Mononuclear cell (primary cell): ENCODE measurements around the gene HEPACAM. TPM values are rescaled to one million over a fixed set of nuclear protein-coding genes. Genes with fewer than 3 reads are reported as not detected.

Experiments
- H3K27me3 ChIP-seq: 2 replicates; pipeline ENCODE4 v1.6.0; 2011; ENCODE audit warnings: low read length, control low read depth; ENCODE audit not compliant: insufficient read depth
- H3K4me1 ChIP-seq: 2 replicates; pipeline ENCODE4 v1.5.1; 2011; ENCODE audit warnings: mild to moderate bottlenecking, low read length, control low read depth; ENCODE audit not compliant: insufficient read depth
- H3K4me3 ChIP-seq: 2 replicates; pipeline ENCODE4 v1.5.1; 2011; ENCODE audit warnings: mild to moderate bottlenecking, low read length, moderate library complexity
- H3K9me3 ChIP-seq: 2 replicates; pipeline ENCODE4 v1.5.1; 2011; ENCODE audit warnings: low read depth, mild to moderate bottlenecking, control low read depth, low read length
- total RNA-seq: library from RNA; depleted of rRNA; stranded (reverse); fragments of >200 nt; gene quantifications from one replicate; pipeline ENCODE4 v1.2.3, GENCODE V29; 2012

The HEPACAM gene
- total RNA-seq, 1 donor = 0.10 TPM

- Histone ChIP-seq H3K27me3 (no peaks in the 10 kb centered on the region), H3K9me3 (no peaks in the 10 kb centered on the region), H3K4me1 (no peaks in the 10 kb centered on the region), H3K4me3 (no peak overlapping the region)
Measured at GRCh38 chr11:124930799-124931198, 5.0 kb downstream of the HEPACAM start.

- Histone ChIP-seq H3K27me3 (no peaks in the 10 kb centered on the region), H3K4me3 (no peak overlapping the region), H3K9me3 (no peaks in the 10 kb centered on the region), H3K4me1 (no peaks in the 10 kb centered on the region)
Measured at GRCh38 chr11:124928942-124929665, 6.7 kb downstream of the HEPACAM start.

GRCh38 chr11:124923296-124923695 is 12.6 kb downstream of the HEPACAM start:
- no peaks in the 10 kb centered on the region for H3K9me3 ChIP-seq
- H3K4me1 ChIP-seq = peaks cover 9% of the 10 kb centered on the region
- H3K4me3 ChIP-seq = no peak overlapping the region
- peaks cover 4% of the 10 kb centered on the region for H3K27me3 ChIP-seq

- H3K9me3 ChIP-seq = no peaks in the 10 kb centered on the region
- H3K27me3 ChIP-seq = peaks cover 4% of the 10 kb centered on the region
- H3K4me3 ChIP-seq = no peak overlapping the region
- H3K4me1 ChIP-seq = peaks cover 9% of the 10 kb centered on the region
Measured at GRCh38 chr11:124922831-124923230, 13.0 kb downstream of the HEPACAM start.

GRCh38 chr11:124920870-124921609 is 14.8 kb downstream of the HEPACAM start:
- peaks cover 4% of the 10 kb centered on the region for H3K27me3 ChIP-seq
- H3K9me3 ChIP-seq = no peaks in the 10 kb centered on the region
- peaks cover 9% of the 10 kb centered on the region for H3K4me1 ChIP-seq
- H3K4me3 ChIP-seq = peak overlapping the region; percentile 30

GRCh38 chr11:124920356-124920755 is 15.5 kb downstream of the HEPACAM start:
- Histone ChIP-seq H3K27me3 (peaks cover 4% of the 10 kb centered on the region), H3K4me3 (no peak overlapping the region), H3K4me1 (peaks cover 9% of the 10 kb centered on the region), H3K9me3 (no peaks in the 10 kb centered on the region)

- Histone ChIP-seq H3K4me3 (no peak overlapping the region), H3K27me3 (peaks cover 4% of the 10 kb centered on the region), H3K9me3 (no peaks in the 10 kb centered on the region), H3K4me1 (peaks cover 9% of the 10 kb centered on the region)
Measured at GRCh38 chr11:124919898-124920297, 15.9 kb downstream of the HEPACAM start.

- no peak within 1 kb of the TSS for H3K4me3 ChIP-seq
- H3K9me3 ChIP-seq = no peaks in the 10 kb centered on the region
- H3K27me3 ChIP-seq = peaks cover 4% of the 10 kb centered on the region
- peaks cover 9% of the 10 kb centered on the region for H3K4me1 ChIP-seq
Measured at GRCh38 chr11:124918950-124919349, 16.9 kb downstream of the HEPACAM start, which contains the start of gene HEPN1. Gene HEPN1 (plus strand): TSS chr11:124919250.

- H3K4me1 ChIP-seq = peaks cover 9% of the 10 kb centered on the region
Measured at GRCh38 chr11:124917115-124917637, 18.7 kb downstream of the HEPACAM start.

GRCh38 chr11:124916370-124916710 is 19.5 kb downstream of the HEPACAM start:
- Histone ChIP-seq H3K4me1 (peaks cover 7% of the 10 kb centered on the region), H3K9me3 (no peaks in the 10 kb centered on the region), H3K4me3 (no peak overlapping the region), H3K27me3 (peaks cover under 1% of the 10 kb centered on the region)

More at GRCh38 chr11:124917115-124917637, 18.7 kb downstream of the HEPACAM start:
- no peaks in the 10 kb centered on the region for H3K9me3 ChIP-seq
- no peak overlapping the region for H3K4me3 ChIP-seq
- H3K27me3 ChIP-seq = peaks cover 4% of the 10 kb centered on the region

GRCh38 chr11:124915541-124916369 is 20.1 kb downstream of the HEPACAM start:
- H3K4me1 ChIP-seq = peaks cover under 1% of the 10 kb centered on the region
- H3K9me3 ChIP-seq = no peaks in the 10 kb centered on the region
- no peak overlapping the region for H3K4me3 ChIP-seq
- H3K27me3 ChIP-seq = no peaks in the 10 kb centered on the region

- no peaks in the 10 kb centered on the region for H3K4me1 ChIP-seq
- H3K4me3 ChIP-seq = no peak overlapping the region
- no peaks in the 10 kb centered on the region for H3K9me3 ChIP-seq
- H3K27me3 ChIP-seq = peaks cover 12% of the 10 kb centered on the region
Measured at GRCh38 chr11:124902616-124903015, 33.2 kb downstream of the HEPACAM start.

GRCh38 chr11:124900464-124900863 is 35.4 kb downstream of the HEPACAM start:
- Histone ChIP-seq H3K4me1 (no peaks in the 10 kb centered on the region), H3K9me3 (no peaks in the 10 kb centered on the region), H3K4me3 (no peak overlapping the region), H3K27me3 (peaks cover 12% of the 10 kb centered on the region)

- Histone ChIP-seq H3K4me1 (no peaks in the 10 kb centered on the region), H3K4me3 (no peak overlapping the region), H3K9me3 (no peaks in the 10 kb centered on the region), H3K27me3 (peaks cover 12% of the 10 kb centered on the region)
Measured at GRCh38 chr11:124899383-124900145, 36.3 kb downstream of the HEPACAM start.
